Liver (tissue), 9 donors: Measurements from ENCODE around the gene CLPTM1L. TPM values are rescaled to one million over a fixed set of nuclear protein-coding genes. Genes with fewer than 3 reads are reported as not detected.

ENCODE experiments used
- DNase-seq: peaks from one replicate; pipeline ENCODE4 v3.0.0-alpha.2; 2017; ENCODE audit warnings: low spot score
- H3K27ac ChIP-seq, 2 donors: one replicate each; pipeline ENCODE4 v1.7.0; 2013; ENCODE audit warnings: inconsistent platforms in 2 of 2, low read length in 2 of 2, control low read depth in 1 of 2, low read depth in 1 of 2, mild to moderate bottlenecking in 1 of 2
- H3K27me3 ChIP-seq, 4 donors: one replicate each; pipeline versions ENCODE4 v1.6.1 to v1.7.0; 2013; ENCODE audit warnings: low read length in 3 of 4, inconsistent platforms in 1 of 4, mild to moderate bottlenecking in 1 of 4, moderate library complexity in 1 of 4; ENCODE audit not compliant: control insufficient read depth in 4 of 4, insufficient read depth in 4 of 4
- H3K36me3 ChIP-seq, 4 donors: one replicate each; pipeline versions ENCODE4 v1.6.1 to v1.7.0; 2013; ENCODE audit warnings: low read length in 3 of 4, mild to moderate bottlenecking in 3 of 4, low read depth in 1 of 4, moderate library complexity in 1 of 4; ENCODE audit not compliant: control insufficient read depth in 4 of 4, insufficient read depth in 3 of 4
- H3K4me1 ChIP-seq, 4 donors: one replicate each; pipeline versions ENCODE4 v1.6.1 to v1.7.0; 2013; ENCODE audit warnings: low read length in 3 of 4, mild to moderate bottlenecking in 3 of 4, moderate library complexity in 1 of 4; ENCODE audit not compliant: control insufficient read depth in 4 of 4, insufficient read depth in 4 of 4
- H3K4me3 ChIP-seq, 3 donors: one replicate each; pipeline versions ENCODE4 v1.6.1 to v1.7.0; 2013; ENCODE audit warnings: low read length in 3 of 3, control low read depth in 1 of 3, low read depth in 1 of 3, mild to moderate bottlenecking in 1 of 3
- H3K9ac ChIP-seq, 2 donors: one replicate each; pipeline ENCODE4 v1.7.0; 2013; ENCODE audit warnings: low read length in 2 of 2, mild to moderate bottlenecking in 2 of 2, moderate library complexity in 2 of 2, control low read depth in 1 of 2, low read depth in 1 of 2
- H3K9me3 ChIP-seq, 4 donors: one replicate each; pipeline versions ENCODE4 v1.6.1 to v1.7.0; 2013; ENCODE audit warnings: low read length in 3 of 4; ENCODE audit not compliant: control insufficient read depth in 4 of 4
- ATF3 ChIP-seq: IDR thresholded peaks from 2 replicates; pipeline ENCODE4 v1.6.1; 2016; ENCODE audit warnings: antibody characterized with exemption
- CTCF ChIP-seq: fragments of 150-350 bp; IDR thresholded peaks from 2 replicates; pipeline ENCODE4 v1.5.1; 2017; ENCODE audit warnings: improper control_type of control experiment, low read depth, low read length; ENCODE audit not compliant: missing input control
- EGR1 ChIP-seq, 2 donors: IDR thresholded peaks; 2 replicates each; pipeline ENCODE4 v1.6.1; 2016 to 2018; ENCODE audit warnings: antibody characterized with exemption in 2 of 2, low read depth in 2 of 2
- FOXA1 ChIP-seq: IDR thresholded peaks from 2 replicates; pipeline ENCODE4 v1.6.1; 2016; ENCODE audit warnings: antibody characterized with exemption
- GABPA ChIP-seq, 2 donors: IDR thresholded peaks in 1 of 2; conservative IDR thresholded peaks in 1 of 2; 2 replicates each; pipeline ENCODE4 v1.6.1; 2016; ENCODE audit warnings: antibody characterized with exemption in 2 of 2, mild to moderate bottlenecking in 1 of 2, moderate library complexity in 1 of 2
- HNF4A ChIP-seq, 2 donors: conservative IDR thresholded peaks; 2 replicates each; pipeline ENCODE4 v1.6.1; 2016; ENCODE audit warnings: antibody characterized with exemption in 2 of 2, mild to moderate bottlenecking in 2 of 2
- HNF4G ChIP-seq: IDR thresholded peaks from 2 replicates; pipeline ENCODE4 v1.6.1; 2016; ENCODE audit warnings: antibody characterized with exemption
- JUND ChIP-seq, 2 donors: IDR thresholded peaks; 2 replicates each; pipeline ENCODE4 v1.6.1; 2016; ENCODE audit warnings: antibody characterized with exemption in 2 of 2
- NR2F2 ChIP-seq: IDR thresholded peaks from 2 replicates; pipeline ENCODE4 v1.6.1; 2016; ENCODE audit warnings: antibody characterized with exemption
- RAD21 ChIP-seq, 2 donors: IDR thresholded peaks; 2 replicates each; pipeline ENCODE4 v1.6.1; 2016; ENCODE audit warnings: antibody characterized with exemption in 2 of 2, mild to moderate bottlenecking in 2 of 2
- REST ChIP-seq: IDR thresholded peaks from 2 replicates; pipeline ENCODE4 v1.6.1; 2016; ENCODE audit warnings: antibody characterized with exemption, mild to moderate bottlenecking
- RXRA ChIP-seq, 2 donors: IDR thresholded peaks; 2 replicates each; pipeline ENCODE4 v1.6.1; 2017 to 2018; ENCODE audit warnings: antibody characterized with exemption in 2 of 2, mild to moderate bottlenecking in 1 of 2
- SP1 ChIP-seq: IDR thresholded peaks from 2 replicates; pipeline ENCODE4 v1.6.1; 2018; ENCODE audit warnings: antibody characterized with exemption, mild to moderate bottlenecking
- YY1 ChIP-seq: IDR thresholded peaks from 2 replicates; pipeline ENCODE4 v1.6.1; 2016; ENCODE audit warnings: antibody characterized with exemption, mild to moderate bottlenecking
- WGBS: extraction: QIAGEN DNeasy Blood & Tissue Kit; methylation state at CpG from one replicate; pipeline ENCODE4 v1.1.7; 2013; 5-methylcytosine and 5-hydroxymethylcytosine counted together
- polyA plus RNA-seq, 2 donors: library from polyadenylated mRNA; stranded (reverse) in 1 of 2; unstranded in 1 of 2; fragments of 200-250 nt in 1 of 2; fragments of >200 nt in 1 of 2; fragmentation: Nextera tagmentation in 1 of 2; extraction: Ambion mirVana in 1 of 2; gene quantifications; one replicate each; pipeline versions ENCODE4 v1.2.1 to v1.2.3, GENCODE V29; 2013 to 2015
- total RNA-seq, 2 donors: library from RNA; depleted of rRNA; stranded (reverse); fragments of >200 nt; gene quantifications; one replicate each; pipeline ENCODE4 v1.2.3, GENCODE V29; 2014
- donor health status: healthy.
- donor health status: healthy.
- donor health status: healthy.
- donor health status: healthy.
- donor health status: healthy.

The CLPTM1L gene
- total and polyA plus RNA-seq, 4 donors: 69.2 to 255 (median 146) TPM

GRCh38 chr5:1364211-1364610, 19.3 kb upstream of the CLPTM1L start (continued):
- TF ChIP-seq REST: no peak
- no peak for TF ChIP-seq GABPA (IDR thresholded peaks at IDR 0.05 in 1 of 2, conservative IDR thresholded peaks at IDR 0.05 in 1 of 2)

- DNase-seq: no peak
- Histone ChIP-seq H3K36me3 (no peaks in the 10 kb centered on the region), H3K4me1 (no peaks in the 10 kb centered on the region), H3K27ac (no peak overlapping the region), H3K9me3 (no peaks in the 10 kb centered on the region), H3K4me3 (no peak overlapping the region), H3K9ac (no peak overlapping the region), H3K27me3 (peaks cover 0 to 6% (median under 1%) of the 10 kb centered on the region in 4 donors)
- TF ChIP-seq HNF4G: no peak
- no peak for TF ChIP-seq JUND (IDR thresholded peaks at IDR 0.05)
- TF ChIP-seq NR2F2: no peak
- no peak for TF ChIP-seq YY1
- TF ChIP-seq RXRA (IDR thresholded peaks at IDR 0.05): no peak
- TF ChIP-seq FOXA1: no peak
- no peak for TF ChIP-seq ATF3
- TF ChIP-seq EGR1 (IDR thresholded peaks at IDR 0.05; ENCODE audit: low read depth in 2 of 2): no peak
- 76% methylated on average over 16 of the region's 16 CpGs for WGBS
Measured at GRCh38 chr5:1363581-1363980, 18.7 kb upstream of the CLPTM1L start.

GRCh38 chr5:1363160-1363559, 18.3 kb upstream of the CLPTM1L start:
- no peak for DNase-seq
- H3K4me1 ChIP-seq: no peaks in the 10 kb centered on the region
- TF ChIP-seq SP1 (no peak), RXRA (IDR thresholded peaks at IDR 0.05) (no peak), GABPA (IDR thresholded peaks at IDR 0.05 in 1 of 2, conservative IDR thresholded peaks at IDR 0.05 in 1 of 2) (no peak), NR2F2 (no peak), CTCF (no peak), YY1 (no peak), RAD21 (IDR thresholded peaks at IDR 0.05) (no peak), HNF4A (conservative IDR thresholded peaks at IDR 0.05) (no peak)
- 41% methylated on average over 6 of the region's 6 CpGs for WGBS
- H3K9ac ChIP-seq: no peak overlapping the region
- no peaks in the 10 kb centered on the region for H3K9me3 ChIP-seq
- H3K4me3 ChIP-seq: no peak overlapping the region
- peaks cover 0 to 6% (median 3%) of the 10 kb centered on the region in 4 donors for H3K27me3 ChIP-seq
- no peaks in the 10 kb centered on the region for H3K36me3 ChIP-seq
- H3K27ac ChIP-seq: no peak overlapping the region
